HL-60 (cell line): ENCODE results near the gene ALKBH8.

Experiments used
- POLR2AphosphoS5 ChIP-seq: IDR thresholded peaks from 2 replicates; pipeline ENCODE4 v1.6.1; 2012; ENCODE audit warnings: low read depth
- REST ChIP-seq: IDR thresholded peaks from 2 replicates; pipeline ENCODE4 v1.6.1; 2012; ENCODE audit warnings: low read depth; ENCODE audit not compliant: insufficient replicate concordance
- SPI1 ChIP-seq: IDR thresholded peaks from 2 replicates; pipeline ENCODE4 v1.6.1; 2012; ENCODE audit warnings: low read depth, mild to moderate bottlenecking, borderline replicate concordance
- TF ChIP-seq, protein P1 (sequence below): IDR thresholded peaks from one replicate; pipeline ENCODE4 v1.5.1; 2011; ENCODE audit warnings: low read length, control low read depth, inconsistent platforms; ENCODE audit not compliant: insufficient read depth

- TF ChIP-seq, protein P1, sequence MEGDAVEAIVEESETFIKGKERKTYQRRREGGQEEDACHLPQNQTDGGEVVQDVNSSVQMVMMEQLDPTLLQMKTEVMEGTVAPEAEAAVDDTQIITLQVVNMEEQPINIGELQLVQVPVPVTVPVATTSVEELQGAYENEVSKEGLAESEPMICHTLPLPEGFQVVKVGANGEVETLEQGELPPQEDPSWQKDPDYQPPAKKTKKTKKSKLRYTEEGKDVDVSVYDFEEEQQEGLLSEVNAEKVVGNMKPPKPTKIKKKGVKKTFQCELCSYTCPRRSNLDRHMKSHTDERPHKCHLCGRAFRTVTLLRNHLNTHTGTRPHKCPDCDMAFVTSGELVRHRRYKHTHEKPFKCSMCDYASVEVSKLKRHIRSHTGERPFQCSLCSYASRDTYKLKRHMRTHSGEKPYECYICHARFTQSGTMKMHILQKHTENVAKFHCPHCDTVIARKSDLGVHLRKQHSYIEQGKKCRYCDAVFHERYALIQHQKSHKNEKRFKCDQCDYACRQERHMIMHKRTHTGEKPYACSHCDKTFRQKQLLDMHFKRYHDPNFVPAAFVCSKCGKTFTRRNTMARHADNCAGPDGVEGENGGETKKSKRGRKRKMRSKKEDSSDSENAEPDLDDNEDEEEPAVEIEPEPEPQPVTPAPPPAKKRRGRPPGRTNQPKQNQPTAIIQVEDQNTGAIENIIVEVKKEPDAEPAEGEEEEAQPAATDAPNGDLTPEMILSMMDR, result no peak
- no peak for TF ChIP-seq REST
- TF ChIP-seq SPI1, result no peak
- TF ChIP-seq POLR2AphosphoS5, result no peak
Observed at GRCh38 chr11:107526197-107526596, 39.3 kb downstream of the ALKBH8 start.
